Endothelial cell of umbilical vein (primary cell): ENCODE results near the gene KIF17.

Experiments used
- EZH2 ChIP-seq: IDR thresholded peaks from 2 replicates; pipeline ENCODE4 v1.6.1; 2012; ENCODE audit warnings: borderline replicate concordance, low read depth, mild to moderate bottlenecking, moderate library complexity, low read length, inconsistent platforms; ENCODE audit not compliant: severe bottlenecking
- GATA2 ChIP-seq: IDR thresholded peaks from 2 replicates; pipeline ENCODE4 v1.7.0; 2011; ENCODE audit warnings: low read depth, mild to moderate bottlenecking, moderate library complexity, mixed read lengths, low read length; ENCODE audit not compliant: insufficient read length, insufficient read depth
- JUN ChIP-seq: IDR thresholded peaks from 2 replicates; pipeline ENCODE4 v1.6.1; 2011; ENCODE audit warnings: borderline replicate concordance, low read depth; ENCODE audit not compliant: insufficient read length, insufficient read depth
- POLR2A ChIP-seq: IDR thresholded peaks from 2 replicates; pipeline ENCODE4 v1.6.1; 2012; ENCODE audit warnings: low read depth, mild to moderate bottlenecking, control low read depth, low read length
- POLR2AphosphoS5 ChIP-seq: IDR thresholded peaks from 2 replicates; pipeline ENCODE4 v1.6.1; 2012; ENCODE audit warnings: low read depth, mild to moderate bottlenecking, control low read depth, low read length, moderate library complexity; ENCODE audit not compliant: insufficient read depth
- TF ChIP-seq, protein P1 (sequence below), 2 donors: IDR thresholded peaks; 1 replicate in 1 of 2; 2 replicates in 1 of 2; pipeline ENCODE4 v1.5.1; 2011; ENCODE audit warnings: low read length in 2 of 2, mild to moderate bottlenecking in 2 of 2, moderate library complexity in 2 of 2, control low read depth in 1 of 2, inconsistent platforms in 1 of 2, low read depth in 1 of 2; ENCODE audit not compliant: insufficient read depth in 1 of 2; ENCODE audit errors: extremely low read depth in 1 of 2
- TF ChIP-seq, protein P2 (sequence below): IDR thresholded peaks from 2 replicates; pipeline ENCODE4 v1.6.1; 2011; ENCODE audit not compliant: insufficient read depth, insufficient read length

DNA sequence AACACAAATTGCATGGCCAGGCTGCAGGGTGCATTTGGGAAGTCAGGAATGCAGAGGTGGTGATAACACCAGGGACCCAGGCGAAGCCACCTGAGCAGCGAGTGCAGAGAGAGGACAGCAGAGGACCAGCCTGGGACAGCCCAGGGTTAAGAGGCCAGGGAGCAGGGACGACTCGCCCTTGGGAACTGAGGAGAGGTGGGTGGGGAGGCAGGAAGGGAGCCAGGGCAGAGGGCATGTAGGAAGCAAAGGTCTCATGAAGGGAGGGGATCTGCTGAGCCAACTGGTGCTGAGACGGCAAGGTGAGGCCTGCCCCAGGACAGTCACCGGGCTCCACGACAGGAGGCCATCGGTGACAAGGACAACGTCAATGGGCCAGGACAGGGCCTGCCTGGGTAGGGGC, 16.4 kb downstream of the KIF17 start:
- TF ChIP-seq, protein P1, sequence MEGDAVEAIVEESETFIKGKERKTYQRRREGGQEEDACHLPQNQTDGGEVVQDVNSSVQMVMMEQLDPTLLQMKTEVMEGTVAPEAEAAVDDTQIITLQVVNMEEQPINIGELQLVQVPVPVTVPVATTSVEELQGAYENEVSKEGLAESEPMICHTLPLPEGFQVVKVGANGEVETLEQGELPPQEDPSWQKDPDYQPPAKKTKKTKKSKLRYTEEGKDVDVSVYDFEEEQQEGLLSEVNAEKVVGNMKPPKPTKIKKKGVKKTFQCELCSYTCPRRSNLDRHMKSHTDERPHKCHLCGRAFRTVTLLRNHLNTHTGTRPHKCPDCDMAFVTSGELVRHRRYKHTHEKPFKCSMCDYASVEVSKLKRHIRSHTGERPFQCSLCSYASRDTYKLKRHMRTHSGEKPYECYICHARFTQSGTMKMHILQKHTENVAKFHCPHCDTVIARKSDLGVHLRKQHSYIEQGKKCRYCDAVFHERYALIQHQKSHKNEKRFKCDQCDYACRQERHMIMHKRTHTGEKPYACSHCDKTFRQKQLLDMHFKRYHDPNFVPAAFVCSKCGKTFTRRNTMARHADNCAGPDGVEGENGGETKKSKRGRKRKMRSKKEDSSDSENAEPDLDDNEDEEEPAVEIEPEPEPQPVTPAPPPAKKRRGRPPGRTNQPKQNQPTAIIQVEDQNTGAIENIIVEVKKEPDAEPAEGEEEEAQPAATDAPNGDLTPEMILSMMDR (IDR thresholded peaks at IDR 0.05; ENCODE audit: extremely low read depth in 1 of 2, insufficient read depth in 1 of 2, low read depth in 1 of 2, low read length in 2 of 2), result no peak
- no peak for TF ChIP-seq POLR2A
- TF ChIP-seq, protein P2, sequence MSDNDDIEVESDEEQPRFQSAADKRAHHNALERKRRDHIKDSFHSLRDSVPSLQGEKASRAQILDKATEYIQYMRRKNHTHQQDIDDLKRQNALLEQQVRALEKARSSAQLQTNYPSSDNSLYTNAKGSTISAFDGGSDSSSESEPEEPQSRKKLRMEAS, result no peak
- no peak for TF ChIP-seq POLR2AphosphoS5
- no peak for TF ChIP-seq EZH2
- TF ChIP-seq JUN, result no peak
- no peak for TF ChIP-seq GATA2
